Calu3 (cell line): ENCODE measurements around the gene LRRK1. TPM values are rescaled to one million over a fixed set of nuclear protein-coding genes. Genes with fewer than 3 reads are reported as not detected.

Experiments used
- BruUV-seq: library from RNA; stranded (reverse); fragments of 400-500 nt; replicated peaks from 2 replicates; lab custom pipeline; 2021; lab: Mats Ljungman, UMichigan
- CTCF ChIA-PET: fragments of 300-600 bp; sonication (Branson Sonifier 250); formaldehyde crosslinking; loops from one replicate; lab custom pipeline; 2022; ENCODE audit warnings: antibody characterized with exemption; lab: Charles Lee
- DNase-seq: peaks from one replicate; pipeline ENCODE4 v3.0.0; 2022
- H3K27ac Mint-ChIP-seq: one replicate; pipeline ENCODE4 v1.8.0; 2022; ENCODE audit warnings: mixed read lengths; ENCODE audit not compliant: unreplicated experiment
- H3K27me3 Mint-ChIP-seq: one replicate; pipeline ENCODE4 v1.8.0; 2022; ENCODE audit warnings: mixed read lengths; ENCODE audit not compliant: unreplicated experiment
- H3K36me3 Mint-ChIP-seq: one replicate; pipeline ENCODE4 v1.8.0; 2022; ENCODE audit warnings: mild to moderate bottlenecking, moderate library complexity, mixed read lengths; ENCODE audit not compliant: insufficient read depth, unreplicated experiment
- H3K4me1 Mint-ChIP-seq: one replicate; pipeline ENCODE4 v1.8.0; 2022; ENCODE audit warnings: mild to moderate bottlenecking, low read depth, mixed read lengths; ENCODE audit not compliant: unreplicated experiment
- H3K4me3 Mint-ChIP-seq: one replicate; pipeline ENCODE4 v1.8.0; 2022; ENCODE audit warnings: mild to moderate bottlenecking, low read depth, moderate library complexity, mixed read lengths; ENCODE audit not compliant: unreplicated experiment
- H3K9me3 Mint-ChIP-seq: one replicate; pipeline ENCODE4 v1.8.0; 2022; ENCODE audit warnings: low read depth, mixed read lengths; ENCODE audit not compliant: unreplicated experiment
- CTCF ChIP-seq: fragments of 200-600 bp; IDR thresholded peaks from one replicate; pipeline ENCODE4 v1.8.0; 2022; ENCODE audit warnings: antibody characterized with exemption; ENCODE audit not compliant: unreplicated experiment
- intact Hi-C: fragments of 100-400 bp; cut with micrococcal nuclease; formaldehyde crosslinking; loops from one replicate; pipeline ENCODE4 v1.10.0; 2022; ENCODE audit not compliant: unreplicated experiment
- total RNA-seq: library from RNA; stranded (reverse); gene quantifications from 2 replicates; pipeline ENCODE4 v1.2.3, GENCODE V29; 2022

Gene LRRK1
- total RNA-seq, 1 experiment from 2014 or later = 21.3 TPM

DNA sequence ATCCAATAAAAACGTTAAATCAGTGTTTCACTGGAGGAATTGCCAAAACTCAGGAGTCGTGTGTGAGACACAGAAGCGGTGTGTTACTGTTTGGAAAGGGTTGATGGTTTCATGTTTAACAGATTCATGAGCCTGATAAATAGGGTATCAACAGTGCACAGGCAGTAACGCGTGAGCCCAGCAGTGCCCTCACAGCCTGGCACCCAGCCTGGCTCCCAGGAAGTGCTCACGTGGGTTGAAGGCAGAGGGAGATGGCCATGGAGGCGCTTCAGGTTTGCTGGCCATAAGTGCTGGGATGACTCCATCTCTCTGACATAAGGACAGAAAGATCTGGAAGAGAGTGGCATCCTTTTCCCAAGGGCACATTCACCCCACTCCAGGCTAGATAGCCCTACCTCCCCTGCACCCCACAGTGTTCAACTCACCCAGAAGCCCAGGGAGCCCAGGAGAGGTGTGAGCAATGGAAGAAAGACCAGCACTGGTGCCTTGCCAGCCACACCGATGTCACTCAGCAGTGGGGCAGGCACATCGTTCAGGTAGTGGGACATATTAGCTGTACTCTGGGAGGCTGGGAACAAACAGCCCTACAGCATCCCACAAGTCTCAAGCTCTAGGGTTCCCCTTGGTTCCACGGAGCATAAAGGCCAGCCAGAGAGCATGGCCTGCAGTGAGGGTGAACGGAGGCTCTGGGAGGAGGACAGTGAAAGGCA, 164.3 kb downstream of the LRRK1 start:
- DNase-seq = no peak
- TF ChIP-seq CTCF = no peak
- no peak overlapping the region for H3K4me3 Mint-ChIP-seq
- BruUV-seq = no TSS peak
- H3K27ac Mint-ChIP-seq = no peak overlapping the region
- peaks cover 28% of the 10 kb centered on the region for H3K27me3 Mint-ChIP-seq
- H3K4me1 Mint-ChIP-seq = no peaks in the 10 kb centered on the region
- CTCF ChIA-PET = no interaction called here
- no peaks in the 10 kb centered on the region for H3K36me3 Mint-ChIP-seq
- H3K9me3 Mint-ChIP-seq = no peaks in the 10 kb centered on the region
- intact Hi-C loops = loop anchor here (10.0 kb wide), 1 partner anchor 69 kb away; no protein-coding TSS in a partner anchor

DNA sequence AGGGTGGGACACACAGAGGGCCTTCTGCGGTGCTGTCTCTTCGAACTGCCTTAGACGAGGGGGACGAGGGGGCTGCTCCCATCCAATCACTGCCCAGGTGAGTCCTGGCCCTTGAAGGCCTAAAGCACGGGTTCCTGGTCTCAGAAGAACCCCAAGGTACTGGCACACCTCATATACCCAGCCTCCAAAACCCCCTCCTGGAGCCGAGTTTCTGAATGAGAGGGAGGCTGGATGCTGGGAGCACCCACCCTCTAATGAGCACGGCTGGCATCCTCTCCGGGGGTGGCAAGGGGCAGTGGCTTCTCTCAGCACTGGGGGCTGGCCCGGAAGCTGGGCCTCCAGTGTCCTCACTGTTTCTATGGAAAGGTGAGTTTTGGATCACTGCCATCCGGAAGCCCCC, 165.6 kb downstream of the LRRK1 start:
- H3K4me3 Mint-ChIP-seq = no peak overlapping the region
- CTCF ChIA-PET = no interaction called here
- intact Hi-C loops = loop anchor here (10.0 kb wide), 1 partner anchor 70 kb away; no protein-coding TSS in a partner anchor
- no peak for TF ChIP-seq CTCF
- no peaks in the 10 kb centered on the region for H3K4me1 Mint-ChIP-seq
- BruUV-seq = no TSS peak
- H3K9me3 Mint-ChIP-seq = no peaks in the 10 kb centered on the region
- H3K36me3 Mint-ChIP-seq = no peaks in the 10 kb centered on the region
- H3K27me3 Mint-ChIP-seq = peaks cover 28% of the 10 kb centered on the region
- no peak for DNase-seq
- H3K27ac Mint-ChIP-seq = no peak overlapping the region

DNA sequence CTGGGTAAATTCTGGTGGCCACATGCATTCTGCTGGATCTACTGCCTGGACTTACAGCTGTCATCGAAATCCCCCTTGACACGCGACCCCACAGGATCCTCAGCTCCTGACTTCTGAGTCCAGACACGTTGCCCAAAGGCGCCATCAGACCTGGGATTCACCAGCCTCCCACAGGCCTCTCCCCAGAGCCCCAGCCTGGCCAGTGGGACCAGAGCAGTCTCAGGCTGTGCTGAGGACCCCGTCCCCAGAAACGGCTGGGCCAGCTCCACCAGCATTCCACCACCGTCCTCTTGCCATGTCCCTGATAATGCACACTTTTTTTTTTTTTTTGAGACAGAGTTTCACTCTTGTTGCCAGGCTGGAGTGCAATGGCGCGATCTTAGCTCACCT, 166.1 kb downstream of the LRRK1 start:
- peaks cover 28% of the 10 kb centered on the region for H3K27me3 Mint-ChIP-seq
- H3K27ac Mint-ChIP-seq = no peak overlapping the region
- CTCF ChIA-PET = no interaction called here
- intact Hi-C loops = loop anchor here (10.0 kb wide), 1 partner anchor 71 kb away; no protein-coding TSS in a partner anchor
- no peaks in the 10 kb centered on the region for H3K4me1 Mint-ChIP-seq
- H3K4me3 Mint-ChIP-seq = no peak overlapping the region
- no TSS peak for BruUV-seq
- no peak for DNase-seq
- H3K36me3 Mint-ChIP-seq = no peaks in the 10 kb centered on the region
- no peak for TF ChIP-seq CTCF
- no peaks in the 10 kb centered on the region for H3K9me3 Mint-ChIP-seq

- no peaks in the 10 kb centered on the region for H3K4me1 Mint-ChIP-seq
Observed at GRCh38 chr15:101086394-101087171, 167.4 kb downstream of the LRRK1 start.

More at GRCh38 chr15:101086394-101087171, 167.4 kb downstream of the LRRK1 start:
- no peaks in the 10 kb centered on the region for H3K9me3 Mint-ChIP-seq
- intact Hi-C loops = loop anchor here (10.0 kb wide), 1 partner anchor 72 kb away; no protein-coding TSS in a partner anchor
- CTCF ChIA-PET = no interaction called here
- H3K27ac Mint-ChIP-seq = no peak overlapping the region
- H3K4me3 Mint-ChIP-seq = no peak overlapping the region
- H3K27me3 Mint-ChIP-seq = peaks cover 28% of the 10 kb centered on the region
- no peak for TF ChIP-seq CTCF
- no peak for DNase-seq
- no peaks in the 10 kb centered on the region for H3K36me3 Mint-ChIP-seq
- no TSS peak for BruUV-seq
